Daoy (cell line): ENCODE results near the gene PICK1. TPM values are rescaled to one million over a fixed set of nuclear protein-coding genes. Genes with fewer than 3 reads are reported as not detected.

Experiments
- DNase-seq: peaks from one replicate; pipeline ENCODE4 v3.0.0-alpha.2; 2015; ENCODE audit warnings: low read depth
- total RNA-seq: library from RNA; depleted of rRNA; stranded (reverse); fragments of >200 nt; shearing (Covaris generic); gene quantifications from 2 replicates; pipeline ENCODE4 v1.2.3, GENCODE V29; 2014

Gene PICK1
- total RNA-seq, 1 experiment from 2014 or later: 19.4 TPM

- no peak for DNase-seq
These were observed 7.2 kb upstream of the PICK1 start for GRCh38 chr22:38049812-38050619.

- DNase-seq: no peak
These were observed 6.5 kb upstream of the PICK1 start for GRCh38 chr22:38050720-38051119.

- DNase-seq: no peak
These were observed 5.9 kb upstream of the PICK1 start for GRCh38 chr22:38051261-38051660.

GRCh38 chr22:38051900-38052862 is 5.0 kb upstream of the PICK1 start:
- DNase-seq: peak; percentile 86

GRCh38 chr22:38062791-38063190 is 5.6 kb downstream of the PICK1 start:
- DNase-seq: no peak

- no peak for DNase-seq
These were observed 8.3 kb downstream of the PICK1 start for GRCh38 chr22:38065539-38065938.

GRCh38 chr22:38066381-38067027 is 9.3 kb downstream of the PICK1 start:
- DNase-seq: no peak

GRCh38 chr22:38067028-38067415 is 9.8 kb downstream of the PICK1 start:
- no peak for DNase-seq

- DNase-seq: no peak
These were observed 10.7 kb downstream of the PICK1 start for GRCh38 chr22:38067761-38068360.

- DNase-seq: no peak
These were observed 11.6 kb downstream of the PICK1 start for GRCh38 chr22:38068641-38069371.

- DNase-seq: peak; percentile 38
These were observed 12.4 kb downstream of the PICK1 start for GRCh38 chr22:38069372-38070249.

GRCh38 chr22:38070250-38070921 is 13.2 kb downstream of the PICK1 start:
- DNase-seq: no peak

- no peak for DNase-seq
These were observed 14.5 kb downstream of the PICK1 start for GRCh38 chr22:38071421-38072321.

GRCh38 chr22:38072322-38073149 is 15.3 kb downstream of the PICK1 start:
- DNase-seq: no peak

- DNase-seq: no peak
These were observed 16.2 kb downstream of the PICK1 start for GRCh38 chr22:38073150-38074130.
